AG20443 (cell line): ENCODE measurements around the gene TPPP.
"Not testable (repeated sequence)": the region's sequence is repeated elsewhere in the genome, so short reads cannot be mapped to it uniquely, and the experiment has no call there.

Experiments used
- DNase-seq: peaks from one replicate; pipeline ENCODE4 v3.0.0; 2012; ENCODE audit warnings: low spot score, mixed read lengths

The TPPP gene

DNA sequence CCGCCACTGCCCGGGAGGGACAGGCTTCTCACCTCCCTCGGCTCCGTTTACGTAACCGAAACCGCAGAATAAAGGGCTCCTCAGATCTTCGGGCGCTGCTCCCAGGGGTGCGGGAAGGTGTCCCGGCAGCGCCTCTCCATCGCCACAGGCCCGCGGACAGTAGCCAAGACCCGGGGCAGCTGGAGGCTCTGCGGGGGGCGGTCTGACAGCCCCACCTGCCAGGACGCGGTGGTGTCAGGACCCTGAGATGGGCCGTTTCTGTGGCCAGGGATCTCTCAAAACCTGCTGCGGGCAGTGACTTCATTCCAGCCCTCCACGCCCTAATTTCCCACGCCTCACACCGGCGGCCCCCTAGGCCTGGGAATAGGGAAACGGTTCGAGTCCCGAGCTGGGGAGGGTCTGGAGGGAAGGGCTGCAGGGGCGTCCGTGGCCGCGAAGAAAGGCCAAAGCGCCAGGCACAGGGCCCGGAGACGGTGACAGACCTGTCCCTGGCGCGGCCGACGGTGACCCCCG lies 567 bp downstream of the TPPP start:
- not testable (repeated sequence) for DNase-seq

DNA sequence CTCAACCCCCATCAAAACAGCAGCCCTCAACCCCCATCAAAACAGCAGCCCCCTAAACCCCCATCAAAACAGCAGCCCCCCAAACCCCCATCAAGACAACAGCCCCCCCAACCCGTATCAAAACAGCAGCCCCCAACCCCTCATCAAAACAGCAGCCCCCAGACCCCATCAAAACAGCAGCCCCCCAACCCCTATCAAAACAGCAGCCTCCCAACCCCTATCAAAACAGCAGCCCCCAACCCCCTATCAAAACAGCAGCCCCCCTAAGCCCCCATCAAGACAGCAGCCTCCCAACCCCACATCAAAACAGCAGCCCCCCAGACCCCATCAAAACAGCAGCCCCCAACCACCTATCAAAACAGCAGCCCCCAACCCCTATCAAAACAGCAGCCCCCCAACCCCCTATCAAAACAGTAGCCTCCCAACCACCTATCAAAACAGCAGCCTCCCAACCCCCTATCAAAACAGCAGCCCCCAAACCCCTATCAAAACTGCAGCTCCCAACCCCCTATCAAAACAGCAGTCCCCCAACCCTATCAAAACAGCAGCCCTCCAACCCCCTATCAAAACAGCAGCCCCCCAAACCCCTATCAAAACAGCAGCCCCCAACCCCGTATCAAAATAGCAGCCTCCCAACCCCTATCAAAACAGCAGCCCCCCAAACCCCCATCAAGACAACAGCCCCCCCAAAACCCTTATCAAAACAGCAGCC lies 1.2 kb downstream of the TPPP start:
- DNase-seq = no peak

DNA sequence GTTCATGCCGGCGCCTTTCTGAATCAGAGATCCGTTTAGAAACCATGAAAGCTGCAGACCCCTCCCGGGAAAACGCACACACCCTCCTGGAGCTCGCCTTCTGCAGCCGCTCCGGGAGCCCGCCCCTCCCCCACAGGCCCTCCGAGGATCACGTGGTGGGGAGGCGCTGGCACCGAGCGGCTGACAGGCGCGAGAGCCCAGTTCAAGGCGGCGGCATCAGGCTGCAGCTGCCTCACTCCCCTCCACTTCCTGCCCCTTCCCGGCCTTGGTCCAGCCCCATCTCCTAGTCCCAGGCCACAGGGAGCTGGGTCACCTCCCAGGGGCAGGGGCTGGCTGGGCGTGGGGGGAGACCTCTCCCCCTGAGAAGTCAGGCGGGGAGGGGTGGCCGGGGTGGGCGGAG lies 2.1 kb downstream of the TPPP start:
- DNase-seq = not testable (repeated sequence)

DNA sequence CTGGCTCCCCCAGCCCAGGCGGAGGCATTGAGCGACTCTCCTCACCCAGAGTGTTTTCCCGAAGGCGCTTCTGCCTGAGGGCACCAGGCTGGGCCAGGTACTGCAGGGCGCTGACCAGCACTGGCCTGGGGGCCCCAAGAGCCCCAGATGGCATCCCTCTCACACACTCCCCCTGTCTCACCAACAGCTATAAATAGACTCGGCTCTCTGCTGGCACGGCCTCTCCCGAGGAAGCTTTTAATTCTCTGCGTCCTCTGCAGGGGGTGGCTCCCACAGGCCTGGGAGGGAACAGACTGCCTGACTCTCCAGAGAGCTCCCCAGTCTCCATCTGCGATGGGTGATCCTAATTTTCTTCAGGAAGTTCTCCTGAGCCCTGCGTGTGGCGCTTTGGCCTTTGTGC lies 2.9 kb downstream of the TPPP start:
- not testable (repeated sequence) for DNase-seq

DNA sequence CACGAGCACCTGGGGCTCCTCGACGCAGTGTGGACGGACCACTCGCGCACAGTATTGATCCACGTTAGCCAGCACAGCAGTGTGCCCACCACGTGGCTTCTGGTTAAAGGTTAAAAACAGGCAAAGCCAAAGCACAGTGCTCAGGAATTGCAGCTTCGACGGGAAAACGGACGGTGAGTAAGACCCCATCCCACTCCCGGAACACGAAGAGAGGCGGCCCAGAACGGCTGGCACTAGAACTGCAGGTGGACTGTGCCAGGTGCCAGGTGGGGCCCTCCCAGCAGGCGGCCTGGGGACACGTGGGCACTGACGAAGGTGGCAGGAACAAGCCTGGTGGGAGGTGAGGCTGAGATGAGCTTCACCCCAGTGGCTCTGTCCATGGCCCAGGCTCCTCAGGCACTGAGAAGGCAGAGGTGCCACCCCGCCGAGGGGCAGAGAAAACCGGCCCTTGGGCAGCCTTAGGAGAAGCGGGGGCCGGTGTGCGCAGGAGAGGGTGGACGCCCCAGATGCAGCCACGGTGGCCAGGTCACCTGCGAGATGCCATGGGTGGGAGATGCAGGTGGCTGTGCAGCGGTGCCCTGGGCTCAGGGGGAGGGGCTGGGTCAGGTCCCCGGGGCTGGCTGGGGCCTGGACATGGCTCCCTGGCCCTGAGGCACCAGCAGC lies 4.7 kb downstream of the TPPP start:
- DNase-seq = not testable (repeated sequence)

DNA sequence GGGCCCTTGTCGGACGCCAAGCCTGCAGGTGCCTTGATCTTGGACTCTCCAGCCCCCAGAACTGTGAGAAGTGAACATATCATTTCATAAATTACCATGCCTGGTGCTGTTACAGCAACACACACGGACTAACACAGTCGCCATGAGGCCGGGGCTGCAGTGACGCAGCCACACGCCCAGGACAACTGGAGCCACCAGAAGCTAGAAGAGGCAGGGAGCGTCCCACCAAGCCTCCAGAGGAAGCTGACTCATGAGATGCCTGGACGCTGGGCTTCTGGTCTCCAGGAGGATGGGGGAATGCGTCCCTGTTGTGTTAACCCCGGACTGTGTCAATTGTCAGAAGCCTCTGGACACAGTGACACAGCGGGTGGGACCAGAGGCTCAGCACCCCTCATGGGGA lies 6.2 kb downstream of the TPPP start:
- not testable (repeated sequence) for DNase-seq

DNA sequence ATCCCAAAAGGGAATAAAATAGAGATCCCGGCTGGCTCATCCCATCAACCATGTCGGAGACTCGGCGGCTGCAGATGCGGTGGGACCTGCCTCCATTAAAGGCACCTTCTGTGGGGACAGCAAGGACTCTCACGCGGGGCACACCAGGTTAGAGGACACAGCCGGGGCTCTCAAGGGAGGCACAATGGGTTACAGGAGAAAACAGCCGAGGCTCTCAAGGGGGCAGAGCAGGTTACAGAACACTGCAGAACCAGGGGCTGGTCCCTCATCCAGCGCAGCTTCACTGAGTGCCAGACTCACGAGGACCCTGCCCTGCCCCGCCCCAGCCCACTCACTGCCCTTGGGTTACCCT lies 7.0 kb downstream of the TPPP start:
- not testable (repeated sequence) for DNase-seq

DNA sequence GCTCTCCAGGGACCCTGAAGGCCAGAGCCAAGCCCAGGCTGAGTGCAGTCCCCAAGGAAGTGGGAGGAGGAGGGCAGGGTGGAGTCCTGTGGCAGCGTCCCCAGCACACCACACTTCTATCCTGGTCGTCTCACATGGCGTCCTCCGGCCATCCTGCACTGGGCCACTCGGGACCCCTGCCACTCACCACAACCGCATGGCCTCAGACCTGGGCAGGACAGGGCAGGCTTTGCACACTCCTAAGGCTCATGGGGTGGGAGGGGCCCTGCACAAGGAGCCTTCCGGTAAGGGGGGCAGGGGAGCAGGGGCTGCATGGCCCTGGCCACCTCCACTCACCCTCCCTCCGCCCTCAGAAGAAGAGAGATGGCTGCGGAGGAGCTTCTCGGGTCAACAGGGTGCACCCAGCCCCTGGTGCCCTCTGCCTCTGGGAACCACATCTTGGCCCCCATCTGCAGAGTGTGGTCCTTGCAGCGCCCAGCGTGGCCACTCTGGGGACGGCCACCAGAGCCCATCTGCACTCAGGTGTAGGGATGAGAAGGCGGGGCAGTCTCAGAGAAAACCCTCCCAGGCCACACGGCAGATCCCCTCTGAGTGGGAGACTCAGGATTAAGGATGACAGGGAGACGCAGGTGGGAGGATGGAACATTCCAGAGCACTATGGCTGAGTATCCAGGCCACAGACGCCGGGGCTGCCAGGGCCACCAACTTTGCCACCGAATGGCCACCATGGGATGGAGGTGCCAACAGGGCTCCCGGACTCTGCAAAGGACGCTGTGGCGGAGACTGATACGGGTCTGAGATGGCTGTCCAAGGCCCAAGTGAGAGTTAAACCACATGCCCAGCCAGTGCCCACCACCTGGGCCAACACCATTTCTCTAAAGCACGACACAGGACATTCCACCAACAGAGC lies 7.6 kb downstream of the TPPP start:
- no peak for DNase-seq

DNA sequence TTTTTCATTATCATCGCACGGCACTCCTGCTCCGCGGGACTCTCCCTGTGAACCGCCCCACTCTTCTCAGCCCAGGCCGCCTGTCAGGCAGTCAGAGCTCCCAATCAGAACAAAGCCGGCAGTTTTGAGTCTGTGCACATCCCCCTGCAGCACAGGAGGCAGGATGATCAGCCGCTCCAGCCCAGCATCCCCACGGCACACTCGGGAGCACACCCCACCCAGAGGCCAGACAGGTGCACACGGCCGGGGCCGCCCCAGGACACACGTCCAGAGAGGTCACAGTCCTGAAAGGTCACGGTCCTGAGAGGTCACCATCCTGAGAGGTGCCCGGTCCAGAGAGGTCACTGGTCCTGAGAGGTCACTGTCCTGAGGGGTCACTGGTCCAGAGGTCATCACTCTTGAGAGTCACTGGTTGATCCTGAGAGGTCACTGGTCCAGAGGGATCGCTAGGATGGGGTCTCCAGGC lies 8.4 kb downstream of the TPPP start:
- no peak for DNase-seq

DNA sequence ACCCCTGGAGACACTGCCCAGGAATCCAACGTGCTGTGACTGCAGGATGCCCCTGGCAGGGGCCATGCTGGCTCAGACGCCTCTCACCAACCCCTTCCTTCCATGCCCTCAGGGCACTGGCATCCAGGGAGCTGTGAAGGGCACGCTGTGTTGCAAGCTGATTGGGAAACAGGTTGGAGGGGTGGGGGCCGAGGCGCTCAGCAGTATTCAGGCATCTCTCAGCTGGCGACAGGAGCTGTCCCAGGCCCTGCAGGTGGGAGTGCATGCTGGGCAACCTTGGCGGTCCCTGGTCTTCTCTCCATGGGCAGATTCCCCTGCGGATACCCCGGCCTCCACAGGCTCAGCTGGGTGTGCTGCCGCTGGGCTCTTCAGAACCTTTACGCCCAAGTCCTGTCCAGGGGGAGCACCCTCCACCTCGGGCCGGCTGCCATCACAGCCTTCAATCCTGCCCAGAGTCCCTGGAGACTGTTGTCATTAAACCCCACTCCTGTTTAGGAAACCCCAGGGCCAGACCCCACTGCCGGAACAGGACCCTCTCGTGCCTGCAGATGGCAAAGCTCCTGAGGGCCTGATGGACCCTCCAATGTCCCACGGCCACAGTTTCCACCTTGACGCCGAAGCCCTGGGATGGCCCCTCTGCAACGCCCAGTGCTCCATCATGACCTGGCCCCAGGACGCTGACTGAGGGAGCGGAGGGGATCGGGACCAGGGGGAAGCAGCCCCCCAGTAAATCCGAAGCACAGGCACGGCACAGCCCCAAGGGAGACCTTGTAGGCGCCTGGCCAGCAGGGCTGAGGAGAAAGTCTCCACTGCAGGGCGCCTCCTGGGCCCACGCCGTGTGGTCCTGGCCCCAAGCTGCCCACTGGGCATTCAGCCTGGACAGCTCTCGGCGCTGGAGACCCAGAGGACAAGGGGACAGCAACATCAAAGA lies 9.3 kb downstream of the TPPP start:
- DNase-seq = no peak

DNA sequence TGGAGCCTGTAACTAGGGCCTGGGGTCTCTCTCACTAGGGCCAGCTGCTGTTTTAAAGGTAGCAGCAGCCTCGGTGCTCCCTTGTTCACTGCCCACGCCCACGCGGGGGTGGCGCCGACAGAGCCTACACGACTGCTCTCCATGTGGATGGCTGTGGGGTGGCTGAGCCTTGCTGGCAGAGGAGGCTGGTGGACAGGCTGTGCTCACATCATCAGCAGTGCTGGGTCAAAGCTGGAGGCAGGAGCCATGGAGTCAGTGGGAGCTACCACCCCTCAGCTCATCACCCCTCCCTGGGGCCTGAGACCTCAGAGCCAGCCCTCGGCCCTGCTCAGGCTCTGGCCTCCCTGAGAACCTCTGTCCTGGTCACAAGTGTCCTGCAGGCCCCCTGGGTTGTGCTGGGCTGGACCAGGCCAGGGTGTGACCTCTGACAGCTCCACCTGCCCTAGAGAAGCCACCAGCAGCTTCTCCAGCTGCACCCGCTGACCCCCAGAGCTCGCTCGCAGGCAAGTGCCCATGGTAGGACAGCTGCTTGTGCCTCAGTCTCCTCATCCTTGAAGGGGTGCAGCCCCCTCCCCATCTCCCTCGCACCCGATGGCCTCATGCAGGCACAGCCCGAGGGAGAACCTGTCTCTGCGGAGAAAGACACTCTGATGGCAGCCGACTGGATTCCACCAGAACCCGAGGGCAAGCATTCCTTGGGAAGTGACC lies 10.3 kb downstream of the TPPP start:
- DNase-seq = not testable (repeated sequence)

DNA sequence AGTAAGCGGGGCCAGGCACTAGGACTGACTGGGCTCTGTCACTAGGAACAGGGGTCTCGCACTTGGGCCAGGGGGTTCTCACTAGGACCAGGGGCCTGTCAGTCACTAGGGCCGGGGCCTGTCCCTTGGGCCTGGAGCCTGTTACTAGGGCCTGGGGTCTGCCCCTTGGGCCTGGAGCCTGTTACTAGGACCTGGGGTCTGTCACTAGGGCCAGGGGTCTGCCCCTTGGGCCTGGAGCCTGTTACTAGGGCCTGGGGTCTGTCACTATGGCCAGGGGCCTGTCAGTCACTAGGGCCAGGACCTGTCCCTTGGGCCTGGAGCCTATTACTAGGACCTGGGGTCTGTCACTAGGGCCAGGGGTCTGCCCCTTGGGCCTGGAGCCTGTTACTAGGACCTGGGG lies 10.9 kb downstream of the TPPP start:
- DNase-seq = not testable (repeated sequence)

DNA sequence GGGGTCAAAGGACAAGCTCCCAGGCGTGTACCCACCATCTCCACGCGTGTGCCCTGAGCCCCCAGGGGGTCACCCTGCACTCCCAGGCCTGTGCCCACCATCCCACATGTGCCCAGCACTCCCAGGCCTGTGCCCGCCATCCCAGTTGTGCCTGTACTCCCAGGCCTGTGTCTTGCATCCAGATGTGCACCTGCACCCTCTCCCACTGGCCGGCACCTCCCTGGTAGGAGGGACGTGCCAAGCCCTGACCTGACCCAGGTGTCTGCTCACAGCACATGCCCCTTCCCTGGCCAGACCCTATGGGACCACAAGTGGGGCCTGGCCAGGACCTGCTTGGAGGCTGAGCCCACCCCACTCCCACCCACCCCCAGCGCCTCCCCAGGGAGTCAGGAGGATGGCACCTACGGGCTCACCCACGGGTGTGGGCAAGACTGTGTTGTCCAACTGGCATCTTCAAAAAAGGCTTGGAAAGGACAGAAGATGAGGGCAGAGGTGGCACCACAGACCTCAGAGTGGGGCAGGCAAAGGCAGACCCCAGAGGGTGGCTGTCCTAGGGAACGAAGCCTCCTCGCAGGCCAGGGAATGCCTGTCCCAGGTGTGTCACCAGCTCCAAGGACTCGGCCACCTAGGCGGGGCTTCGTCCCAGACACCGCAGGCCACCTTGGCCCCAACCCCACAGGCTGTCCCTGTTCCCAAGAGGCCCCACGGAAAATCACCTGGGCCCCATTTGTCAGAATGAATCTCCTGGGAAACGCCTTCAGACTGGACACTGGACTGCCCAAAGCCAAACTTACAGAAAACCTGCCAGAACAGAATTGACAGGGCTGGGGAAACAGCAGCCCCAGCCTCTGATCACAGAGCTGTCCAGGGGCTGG lies 11.6 kb downstream of the TPPP start:
- DNase-seq = not testable (repeated sequence)

DNA sequence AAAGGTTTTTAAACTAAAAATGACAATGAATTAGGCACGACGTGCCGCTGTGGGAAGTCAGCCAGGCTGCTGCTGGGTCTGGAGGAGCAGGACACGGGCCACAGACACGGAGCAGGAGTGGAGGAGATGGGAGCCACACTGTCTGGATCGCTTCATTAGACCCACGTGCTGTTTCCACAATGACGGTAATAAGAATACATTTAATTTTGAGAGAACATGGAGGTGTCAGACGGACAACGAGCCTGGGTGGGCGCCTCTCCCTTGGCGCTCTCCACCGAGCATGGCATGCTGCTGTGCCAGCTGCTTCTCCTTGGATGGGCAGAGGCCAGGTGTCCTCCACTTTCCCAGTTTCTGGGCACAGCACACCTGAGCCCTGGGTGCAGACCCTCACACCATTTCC lies 12.3 kb downstream of the TPPP start:
- DNase-seq = not testable (repeated sequence)

DNA sequence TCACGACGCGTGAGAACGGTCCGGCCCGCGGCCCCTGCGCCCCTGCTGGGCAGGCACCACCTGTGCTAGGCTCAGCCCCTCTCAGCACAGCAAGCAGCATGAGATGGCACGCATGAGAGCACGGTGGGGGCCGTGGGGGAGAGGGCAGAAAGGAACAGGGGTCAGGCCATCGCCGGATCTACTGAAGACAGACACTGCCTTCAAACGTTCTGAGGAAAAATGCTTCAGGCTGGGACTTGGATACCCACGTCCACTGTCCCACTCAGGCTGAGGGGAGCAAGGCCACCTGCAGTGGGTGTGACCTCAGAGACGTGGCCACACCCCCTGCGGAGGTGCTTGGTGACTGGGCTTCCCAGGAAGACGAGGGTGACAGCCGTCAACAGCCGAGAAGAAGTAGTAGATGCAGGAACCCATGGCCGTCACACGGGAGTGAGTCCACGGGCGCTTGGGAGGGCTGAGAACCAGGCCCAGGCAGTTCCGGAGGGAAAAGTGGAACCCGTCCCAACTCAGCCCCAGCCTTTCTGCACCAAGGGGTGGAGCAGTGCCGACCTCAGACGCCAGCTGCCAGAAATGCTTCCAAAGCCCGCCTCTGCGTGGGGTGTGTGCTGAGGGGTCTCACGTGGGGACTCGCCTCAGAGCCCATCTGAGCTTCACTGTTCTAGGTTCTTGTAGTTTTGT lies 12.9 kb downstream of the TPPP start:
- not testable (repeated sequence) for DNase-seq

DNA sequence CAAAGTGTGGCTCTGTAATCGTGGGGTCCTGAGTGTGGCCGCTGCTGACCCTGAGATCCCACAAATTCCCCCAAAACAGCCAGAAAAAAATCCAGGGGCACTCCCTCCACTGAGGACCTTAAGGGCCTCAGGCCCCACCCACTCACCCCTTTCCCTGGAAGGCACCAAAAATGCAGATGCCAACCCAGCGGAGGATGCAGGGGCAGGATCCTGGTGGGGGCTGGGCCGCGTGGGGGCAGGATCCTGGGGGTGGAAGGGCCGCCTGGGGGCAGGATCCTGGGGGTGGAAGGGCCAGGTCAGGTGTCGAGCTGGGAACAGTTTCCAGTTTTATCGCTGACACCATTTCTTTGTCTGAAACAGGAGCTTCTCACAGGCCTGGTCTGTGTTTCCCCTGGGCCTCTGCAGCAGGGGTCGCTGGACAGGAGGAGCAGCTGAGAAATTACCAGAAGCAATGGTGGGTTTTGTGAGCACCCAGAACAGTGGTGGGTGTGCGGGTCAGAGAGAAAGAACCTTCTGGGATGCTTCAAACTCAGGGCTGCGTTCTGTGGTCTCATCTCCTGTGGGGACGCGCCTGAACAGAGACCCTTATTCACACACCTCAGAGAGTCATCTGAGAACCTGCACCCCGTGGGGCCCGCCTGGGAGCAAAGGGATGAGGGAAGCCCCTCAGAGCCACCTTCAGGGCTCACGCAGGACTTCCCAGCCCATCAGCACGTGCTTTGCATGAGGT lies 13.8 kb downstream of the TPPP start:
- DNase-seq = not testable (repeated sequence)

DNA sequence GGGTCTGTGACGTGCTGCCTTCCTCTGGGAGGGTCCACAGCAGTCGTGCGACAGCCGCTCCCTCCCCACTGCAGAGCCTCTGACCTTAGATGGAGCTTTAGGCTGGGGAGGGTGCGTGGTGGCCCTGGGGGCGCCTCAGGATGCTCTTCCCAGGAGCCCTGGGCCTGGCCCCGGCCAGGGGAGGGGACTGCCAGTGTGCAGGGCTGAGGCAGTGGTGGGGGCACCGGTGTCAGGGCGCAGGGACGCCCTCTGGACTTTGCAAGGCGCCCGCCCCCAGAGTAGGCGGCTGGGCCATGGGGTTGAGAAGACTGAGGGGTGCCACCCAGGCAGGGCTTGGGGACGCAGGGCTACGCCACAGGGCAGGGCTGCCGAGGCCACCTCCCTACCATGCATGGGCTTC lies 14.6 kb downstream of the TPPP start:
- DNase-seq = not testable (repeated sequence)
